Measurements from ENCODE around the gene CCNA2.

Gene CCNA2

DNA sequence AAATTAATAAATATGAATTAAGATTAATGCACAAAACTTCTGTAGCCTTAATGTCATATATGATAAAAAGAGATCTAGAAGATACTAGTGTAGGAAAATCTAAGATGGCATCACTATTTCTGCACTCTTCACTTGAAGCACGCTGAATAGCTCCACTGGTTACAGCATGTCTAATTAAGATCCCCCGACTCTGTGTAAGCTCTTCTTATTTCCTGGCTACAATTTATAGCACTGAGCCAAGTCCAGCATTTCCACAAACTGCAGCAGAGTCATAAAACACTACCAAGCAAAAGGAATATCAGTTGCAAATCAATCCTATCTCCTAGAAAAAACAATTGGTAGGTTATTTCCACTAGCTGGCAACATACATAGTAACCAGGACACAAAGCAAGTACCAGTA, 1.3 kb upstream of the CCNA2 start:
- no peaks in the 10 kb centered on the region for H3K9me3 ChIP-seq (ENCODE audit: insufficient read depth, low read depth, low read length)
- no peak overlapping the region for H3K9ac ChIP-seq (ENCODE audit: low read depth, low read length)
- H3K4me3 ChIP-seq (ENCODE audit: low read length), result no peak overlapping the region
- no peak overlapping the region for H3K27ac ChIP-seq (ENCODE audit: low read depth, low read length)
- H3K27me3 ChIP-seq (ENCODE audit: insufficient read depth, low read length), result no peaks in the 10 kb centered on the region
- peaks cover 14% of the 10 kb centered on the region for H3K4me1 ChIP-seq (ENCODE audit: insufficient read depth, low read length)
- peaks cover 40% of the 10 kb centered on the region for H3K36me3 ChIP-seq (ENCODE audit: insufficient read depth, low read length)
- 86% methylated on average over 2 of the region's 2 CpGs for WGBS

DNA sequence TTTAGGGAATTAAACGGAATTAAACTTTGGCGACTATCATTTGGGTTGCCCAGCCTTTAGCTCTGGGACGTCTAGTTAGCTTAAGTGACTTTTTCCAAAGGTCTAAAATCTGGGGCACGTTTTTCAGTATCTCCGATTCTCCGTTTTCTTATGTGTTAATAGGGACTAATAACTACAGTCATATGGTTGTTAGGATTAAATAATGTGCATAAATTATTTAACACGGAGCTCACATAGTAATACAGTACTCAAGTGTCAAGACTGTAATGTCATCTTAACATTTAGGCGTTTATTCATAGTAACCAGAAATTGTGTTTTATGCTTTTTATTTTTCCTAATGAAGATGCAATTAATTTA, 466 bp upstream of the CCNA2 start:
- H3K4me1 ChIP-seq (ENCODE audit: insufficient read depth, low read length), result peaks cover 14% of the 10 kb centered on the region
- peaks cover 47% of the 10 kb centered on the region for H3K36me3 ChIP-seq (ENCODE audit: insufficient read depth, low read length)
- H3K4me3 ChIP-seq (ENCODE audit: low read length), result peak overlapping the region; percentile 91
- H3K9ac ChIP-seq (ENCODE audit: low read depth, low read length), result peak overlapping the region; percentile 80
- no peaks in the 10 kb centered on the region for H3K9me3 ChIP-seq (ENCODE audit: insufficient read depth, low read depth, low read length)
- no peaks in the 10 kb centered on the region for H3K27me3 ChIP-seq (ENCODE audit: insufficient read depth, low read length)
- WGBS, result 26% methylated on average over 8 of the region's 8 CpGs
- H3K27ac ChIP-seq (ENCODE audit: low read depth, low read length), result peak overlapping the region; percentile 62

DNA sequence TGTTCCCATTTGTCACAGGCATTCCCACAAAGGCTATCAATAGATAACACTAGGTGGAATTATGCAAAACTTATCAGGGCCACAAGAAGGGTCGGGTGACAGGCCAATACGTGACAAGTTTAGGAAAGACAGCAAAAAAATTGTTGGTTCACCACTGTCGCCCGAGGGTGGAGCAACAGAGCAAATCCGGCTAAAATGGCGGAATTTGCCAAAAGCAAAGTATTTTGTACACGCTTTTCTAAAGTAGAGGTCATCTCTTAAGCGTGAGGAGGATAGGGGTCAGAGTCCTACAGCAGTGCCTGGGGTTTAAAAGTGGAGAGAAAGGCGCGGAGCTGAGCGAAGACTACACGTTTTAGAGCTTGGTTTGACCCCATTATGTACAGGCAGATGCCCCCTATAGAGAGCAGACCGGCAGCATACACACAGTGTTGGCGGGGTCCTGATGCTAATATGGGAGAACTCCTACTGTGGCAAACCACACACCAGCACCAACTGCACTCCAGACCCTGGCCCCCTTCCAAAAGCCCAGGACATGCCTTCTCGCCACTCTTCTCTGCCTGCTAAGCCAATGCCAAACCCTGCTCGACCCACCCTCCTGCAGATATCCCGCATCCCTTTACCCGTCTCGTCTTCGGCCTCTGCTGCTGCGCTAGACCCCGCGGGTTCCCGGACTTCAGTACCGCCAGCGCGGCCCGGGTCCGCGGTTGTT, 733 bp downstream of the CCNA2 start:
- WGBS, result under 1% methylated on average over 30 of the region's 30 CpGs
- Histone ChIP-seq H3K4me1 (ENCODE audit: insufficient read depth, low read length) (peaks cover 14% of the 10 kb centered on the region), H3K27ac (ENCODE audit: low read depth, low read length) (peak overlapping the region; percentile 91), H3K9ac (ENCODE audit: low read depth, low read length) (peak overlapping the region; percentile 93), H3K9me3 (ENCODE audit: insufficient read depth, low read depth, low read length) (no peaks in the 10 kb centered on the region), H3K36me3 (ENCODE audit: insufficient read depth, low read length) (peaks cover 54% of the 10 kb centered on the region), H3K4me3 (ENCODE audit: low read length) (peak overlapping the region; percentile 91), H3K27me3 (ENCODE audit: insufficient read depth, low read length) (no peaks in the 10 kb centered on the region)

DNA sequence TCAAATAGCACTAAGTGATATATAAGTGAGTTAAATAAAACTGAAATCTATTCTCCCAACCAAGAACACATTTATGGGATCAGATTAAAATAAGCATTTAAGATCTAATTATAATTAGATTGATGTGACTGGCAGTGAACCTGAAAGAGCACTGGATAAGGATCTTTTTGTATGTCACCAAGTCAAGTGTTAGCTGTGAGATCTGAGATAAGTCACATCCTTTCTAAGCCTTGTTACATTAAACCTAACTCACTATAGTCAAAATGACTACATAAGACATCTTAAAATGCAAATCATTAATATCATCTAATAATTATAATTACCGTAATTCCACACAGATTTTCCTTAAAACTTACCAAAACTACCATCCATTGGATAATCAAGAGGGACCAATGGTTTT, 1.6 kb downstream of the CCNA2 start:
- H3K9me3 ChIP-seq (ENCODE audit: insufficient read depth, low read depth, low read length), result no peaks in the 10 kb centered on the region
- H3K27me3 ChIP-seq (ENCODE audit: insufficient read depth, low read length), result no peaks in the 10 kb centered on the region
- peak overlapping the region; percentile 91 for H3K4me3 ChIP-seq (ENCODE audit: low read length)
- H3K4me1 ChIP-seq (ENCODE audit: insufficient read depth, low read length), result peaks cover 14% of the 10 kb centered on the region
- peaks cover 56% of the 10 kb centered on the region for H3K36me3 ChIP-seq (ENCODE audit: insufficient read depth, low read length)
- no peak overlapping the region for H3K27ac ChIP-seq (ENCODE audit: low read depth, low read length)
- 88% methylated on average over 1 of the region's 1 CpG for WGBS
- peak overlapping the region; percentile 93; the same call in 1 of the 2 replicates for H3K9ac ChIP-seq (ENCODE audit: low read depth, low read length)

DNA sequence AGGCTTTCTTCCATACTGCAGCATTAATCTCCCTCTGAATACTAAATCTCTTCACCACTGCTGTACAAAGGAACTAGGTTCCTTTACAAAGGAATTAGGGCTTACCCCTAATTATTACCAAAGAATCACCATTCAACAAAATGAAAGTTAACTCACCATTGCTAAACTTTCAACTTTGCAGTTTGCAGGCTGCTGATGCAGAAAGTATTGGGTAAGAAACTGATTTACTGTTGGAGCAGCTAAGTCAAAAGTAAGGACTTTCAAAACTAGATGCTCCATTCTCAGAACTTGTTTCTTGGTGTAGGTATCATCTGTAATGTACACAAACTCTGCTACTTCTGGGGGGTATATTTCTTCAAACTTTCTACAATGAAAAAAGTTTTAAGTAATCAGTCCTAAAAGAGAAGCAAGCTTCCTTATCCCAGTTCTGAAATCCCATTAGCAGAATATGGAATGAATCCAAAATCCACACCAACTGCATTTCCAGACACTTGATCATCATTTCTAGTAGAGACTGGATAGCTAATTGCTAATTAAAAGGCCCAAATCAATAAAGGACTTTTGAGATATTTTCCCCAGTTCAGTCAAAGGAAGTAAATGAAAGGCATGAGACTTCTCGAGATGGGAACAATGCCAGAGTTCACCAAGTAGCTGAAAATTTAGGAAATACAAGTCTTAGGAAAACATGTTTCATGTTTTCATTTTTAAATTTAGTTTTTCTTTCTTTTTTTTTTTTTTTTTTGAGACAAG, 4.3 kb downstream of the CCNA2 start:
- no peaks in the 10 kb centered on the region for H3K9me3 ChIP-seq (ENCODE audit: insufficient read depth, low read depth, low read length)
- H3K4me1 ChIP-seq (ENCODE audit: insufficient read depth, low read length), result peaks cover 13% of the 10 kb centered on the region
- H3K4me3 ChIP-seq (ENCODE audit: low read length), result no peak overlapping the region
- peaks cover 80% of the 10 kb centered on the region for H3K36me3 ChIP-seq (ENCODE audit: insufficient read depth, low read length)
- no peak overlapping the region for H3K27ac ChIP-seq (ENCODE audit: low read depth, low read length)
- no peaks in the 10 kb centered on the region for H3K27me3 ChIP-seq (ENCODE audit: insufficient read depth, low read length)
- no peak overlapping the region for H3K9ac ChIP-seq (ENCODE audit: low read depth, low read length)
- whole genome bisulfite sequencing, result 95% methylated on average over 1 of the region's 1 CpG

DNA sequence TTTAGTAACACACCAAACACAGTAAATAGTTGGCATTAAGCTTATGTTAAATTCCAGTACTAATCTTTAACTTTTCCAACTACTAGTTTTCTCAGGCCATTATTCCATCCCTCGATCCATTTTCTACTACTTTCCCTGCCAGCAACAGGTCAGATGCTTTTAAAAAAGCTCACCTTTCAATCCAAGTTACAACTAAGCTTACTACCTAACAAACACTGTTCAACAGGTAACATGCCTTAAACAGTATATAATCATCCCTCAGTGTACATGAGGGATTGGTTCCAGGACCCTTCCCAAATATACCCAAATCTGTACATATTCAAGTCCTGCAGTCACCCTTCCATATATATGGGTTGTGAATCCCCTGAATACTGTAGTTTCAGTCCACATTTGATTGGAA, 5.5 kb downstream of the CCNA2 start:
- peaks cover 10% of the 10 kb centered on the region for H3K4me1 ChIP-seq (ENCODE audit: insufficient read depth, low read length)
- no peak overlapping the region for H3K27ac ChIP-seq (ENCODE audit: low read depth, low read length)

DNA sequence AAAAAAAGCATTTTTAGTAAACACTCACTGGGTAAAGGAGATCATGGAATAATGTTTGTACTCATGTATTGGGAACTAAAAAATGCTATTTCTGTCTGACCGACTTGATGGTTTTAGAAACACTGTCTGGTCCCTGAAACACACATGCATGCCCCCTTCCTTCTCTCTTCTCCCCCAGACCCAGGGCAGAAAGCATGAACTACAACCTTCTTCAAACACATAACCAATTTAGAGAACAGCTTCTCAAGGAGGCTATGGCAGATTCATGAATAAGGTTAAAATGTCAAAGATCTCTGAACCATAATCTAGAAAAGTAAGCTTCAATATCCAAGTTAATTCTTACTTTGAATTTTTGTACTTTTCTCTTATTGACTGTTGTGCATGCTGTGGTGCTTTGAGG, 6.0 kb downstream of the CCNA2 start:
- Histone ChIP-seq H3K36me3 (ENCODE audit: insufficient read depth, low read length) (peaks cover 97% of the 10 kb centered on the region), H3K4me3 (ENCODE audit: low read length) (no peak overlapping the region), H3K9ac (ENCODE audit: low read depth, low read length) (no peak overlapping the region), H3K27ac (ENCODE audit: low read depth, low read length) (no peak overlapping the region), H3K27me3 (ENCODE audit: insufficient read depth, low read length) (no peaks in the 10 kb centered on the region), H3K4me1 (ENCODE audit: insufficient read depth, low read length) (peaks cover 10% of the 10 kb centered on the region), H3K9me3 (ENCODE audit: insufficient read depth, low read depth, low read length) (no peaks in the 10 kb centered on the region)
- 86% methylated on average over 1 of the region's 1 CpG for WGBS

More for the DNA sequence above, 5.5 kb downstream of the CCNA2 start:
- Histone ChIP-seq H3K36me3 (ENCODE audit: insufficient read depth, low read length) (peaks cover 92% of the 10 kb centered on the region), H3K9me3 (ENCODE audit: insufficient read depth, low read depth, low read length) (no peaks in the 10 kb centered on the region), H3K9ac (ENCODE audit: low read depth, low read length) (no peak overlapping the region), H3K27me3 (ENCODE audit: insufficient read depth, low read length) (no peaks in the 10 kb centered on the region), H3K4me3 (ENCODE audit: low read length) (no peak overlapping the region)
- WGBS, result 43% methylated on average over 1 of the region's 1 CpG

DNA sequence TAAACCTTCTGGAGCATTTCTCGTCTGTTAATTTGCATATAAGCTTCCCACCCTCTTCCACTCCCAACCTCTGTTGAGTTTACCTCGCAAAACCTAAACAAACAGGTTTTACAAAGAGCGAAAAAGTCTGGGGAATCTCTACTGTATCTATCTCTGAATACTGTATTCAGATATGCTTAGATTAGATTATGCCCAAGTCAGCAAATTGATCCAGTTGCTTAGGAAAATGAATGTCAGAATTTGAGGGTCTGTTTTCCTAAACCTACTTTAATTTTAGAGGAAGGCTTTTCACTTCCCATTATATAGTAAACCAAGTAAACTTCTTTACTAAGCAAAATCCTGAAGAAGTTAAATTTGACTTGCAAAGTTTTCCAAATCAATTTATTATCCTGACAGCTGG, 6.7 kb downstream of the CCNA2 start:
- Histone ChIP-seq H3K4me1 (ENCODE audit: insufficient read depth, low read length) (peaks cover 5% of the 10 kb centered on the region), H3K36me3 (ENCODE audit: insufficient read depth, low read length) (peaks cover 99% of the 10 kb centered on the region), H3K27ac (ENCODE audit: low read depth, low read length) (no peak overlapping the region), H3K9ac (ENCODE audit: low read depth, low read length) (no peak overlapping the region), H3K4me3 (ENCODE audit: low read length) (no peak overlapping the region), H3K27me3 (ENCODE audit: insufficient read depth, low read length) (no peaks in the 10 kb centered on the region), H3K9me3 (ENCODE audit: insufficient read depth, low read depth, low read length) (no peaks in the 10 kb centered on the region)
- 95% methylated on average over 3 of the region's 3 CpGs for WGBS

DNA sequence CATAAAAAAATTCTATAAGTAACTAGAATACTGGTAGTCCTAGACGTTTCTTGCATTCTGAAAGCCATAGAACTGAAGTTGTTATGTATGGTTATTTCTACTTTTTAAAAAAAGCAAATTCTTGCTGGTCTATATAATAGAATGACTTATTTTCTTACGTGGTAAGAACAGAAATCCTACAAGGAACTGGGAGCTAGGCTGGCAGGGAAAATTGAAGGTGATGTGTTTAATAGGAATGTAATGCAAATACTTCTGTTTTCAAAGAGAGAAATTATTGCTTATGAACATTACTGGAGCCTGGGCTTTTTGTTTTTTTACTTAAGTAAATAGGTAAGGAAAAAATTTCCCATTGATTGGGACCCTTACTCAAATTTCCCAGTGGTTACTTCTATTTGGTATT, 8.9 kb downstream of the CCNA2 start:
- H3K4me1 ChIP-seq (ENCODE audit: insufficient read depth, low read length), result no peaks in the 10 kb centered on the region
- no peak overlapping the region for H3K27ac ChIP-seq (ENCODE audit: low read depth, low read length)
- H3K36me3 ChIP-seq (ENCODE audit: insufficient read depth, low read length), result peaks cover 100% of the 10 kb centered on the region
- WGBS, result 96% methylated on average over 2 of the region's 2 CpGs
- H3K9me3 ChIP-seq (ENCODE audit: insufficient read depth, low read depth, low read length), result no peaks in the 10 kb centered on the region
- H3K27me3 ChIP-seq (ENCODE audit: insufficient read depth, low read length), result no peaks in the 10 kb centered on the region
- H3K4me3 ChIP-seq (ENCODE audit: low read length), result no peak overlapping the region
- no peak overlapping the region for H3K9ac ChIP-seq (ENCODE audit: low read depth, low read length)

DNA sequence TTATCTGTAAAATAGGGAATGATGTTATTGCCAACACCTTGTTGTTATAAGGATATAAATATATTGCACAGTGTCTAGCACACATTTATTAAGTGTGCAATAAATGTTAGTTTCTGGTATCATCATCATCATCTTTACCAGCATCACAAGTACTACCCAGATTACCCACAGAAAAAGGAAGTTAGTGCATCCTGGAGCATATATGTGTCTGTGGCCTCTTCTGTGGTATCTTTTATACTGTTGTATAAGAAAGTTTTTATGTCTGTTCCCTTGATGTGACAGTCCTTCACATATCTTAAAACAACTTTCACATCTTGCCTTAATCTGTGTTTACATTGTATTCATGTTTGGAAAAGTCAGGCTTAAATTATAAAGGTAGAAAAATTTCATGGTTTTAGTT, 12.6 kb downstream of the CCNA2 start:
- Histone ChIP-seq H3K27me3 (ENCODE audit: insufficient read depth, low read length) (no peaks in the 10 kb centered on the region), H3K4me1 (ENCODE audit: insufficient read depth, low read length) (no peaks in the 10 kb centered on the region), H3K36me3 (ENCODE audit: insufficient read depth, low read length) (peaks cover 100% of the 10 kb centered on the region), H3K4me3 (ENCODE audit: low read length) (no peak overlapping the region), H3K9ac (ENCODE audit: low read depth, low read length) (no peak overlapping the region), H3K9me3 (ENCODE audit: insufficient read depth, low read depth, low read length) (no peaks in the 10 kb centered on the region), H3K27ac (ENCODE audit: low read depth, low read length) (no peak overlapping the region)

DNA sequence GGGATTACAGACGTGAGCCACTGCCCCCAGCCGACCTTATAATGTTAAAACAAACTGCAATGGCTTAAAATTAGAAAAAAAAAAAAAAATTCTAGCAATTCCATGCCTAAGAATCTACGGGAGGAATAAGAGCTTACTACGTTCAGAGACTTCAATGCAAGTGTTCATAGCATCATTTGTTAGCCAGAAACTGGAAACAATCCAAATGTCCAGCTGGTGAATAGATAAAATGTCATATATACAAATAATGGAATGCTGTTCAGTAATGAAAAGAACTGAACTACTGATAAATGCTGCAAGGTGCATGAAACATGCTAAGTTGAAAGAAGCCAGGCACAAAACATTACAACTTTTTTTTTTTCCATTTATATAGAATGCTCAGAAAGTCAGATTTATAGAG, 17.3 kb downstream of the CCNA2 start:
- H3K4me1 ChIP-seq (ENCODE audit: insufficient read depth, low read length), result peaks cover 5% of the 10 kb centered on the region; the same call in 1 of the 2 replicates
- H3K27ac ChIP-seq (ENCODE audit: low read depth, low read length), result no peak overlapping the region
- no peaks in the 10 kb centered on the region for H3K27me3 ChIP-seq (ENCODE audit: insufficient read depth, low read length)
- peaks cover 93% of the 10 kb centered on the region for H3K36me3 ChIP-seq (ENCODE audit: insufficient read depth, low read length)
- no peaks in the 10 kb centered on the region for H3K9me3 ChIP-seq (ENCODE audit: insufficient read depth, low read depth, low read length)
- no peak overlapping the region for H3K4me3 ChIP-seq (ENCODE audit: low read length)
- no peak overlapping the region for H3K9ac ChIP-seq (ENCODE audit: low read depth, low read length)
- WGBS, result 97% methylated on average over 4 of the region's 4 CpGs

Data from HUES64 (cell line).